Effector memory CD4-positive, alpha-beta T cell (primary cell): ENCODE results near the gene PKP1.

Source experiments
- DNase-seq, 3 donors: peaks; one replicate each; pipeline ENCODE4 v3.0.0-alpha.2; 2020
- H3K27ac ChIP-seq: 2 replicates; pipeline ENCODE4 v1.7.0; 2013; ENCODE audit warnings: mild to moderate bottlenecking, low read length, moderate library complexity; ENCODE audit not compliant: insufficient read depth, poor library complexity, severe bottlenecking
- H3K27me3 ChIP-seq: replicated peaks from 2 replicates; pipeline ENCODE4 v1.7.0; 2013; ENCODE audit warnings: mild to moderate bottlenecking, low read length; ENCODE audit not compliant: insufficient read depth, control insufficient read depth, poor library complexity, severe bottlenecking
- H3K36me3 ChIP-seq: 2 replicates; pipeline ENCODE4 v1.7.0; 2013; ENCODE audit warnings: mild to moderate bottlenecking, low read length, moderate library complexity; ENCODE audit not compliant: control insufficient read depth, insufficient read depth
- H3K4me1 ChIP-seq: 2 replicates; pipeline ENCODE4 v1.7.0; 2013; ENCODE audit warnings: low read length, mild to moderate bottlenecking; ENCODE audit not compliant: control insufficient read depth, insufficient read depth, poor library complexity, severe bottlenecking
- H3K4me3 ChIP-seq: 2 replicates; pipeline ENCODE4 v1.7.0; 2013; ENCODE audit warnings: low read length, low read depth, mild to moderate bottlenecking; ENCODE audit not compliant: insufficient read depth, poor library complexity, severe bottlenecking
- H3K9me3 ChIP-seq: 2 replicates; pipeline ENCODE4 v1.7.0; 2013; ENCODE audit warnings: mild to moderate bottlenecking, low read length, moderate library complexity; ENCODE audit not compliant: control insufficient read depth

The PKP1 gene

DNA sequence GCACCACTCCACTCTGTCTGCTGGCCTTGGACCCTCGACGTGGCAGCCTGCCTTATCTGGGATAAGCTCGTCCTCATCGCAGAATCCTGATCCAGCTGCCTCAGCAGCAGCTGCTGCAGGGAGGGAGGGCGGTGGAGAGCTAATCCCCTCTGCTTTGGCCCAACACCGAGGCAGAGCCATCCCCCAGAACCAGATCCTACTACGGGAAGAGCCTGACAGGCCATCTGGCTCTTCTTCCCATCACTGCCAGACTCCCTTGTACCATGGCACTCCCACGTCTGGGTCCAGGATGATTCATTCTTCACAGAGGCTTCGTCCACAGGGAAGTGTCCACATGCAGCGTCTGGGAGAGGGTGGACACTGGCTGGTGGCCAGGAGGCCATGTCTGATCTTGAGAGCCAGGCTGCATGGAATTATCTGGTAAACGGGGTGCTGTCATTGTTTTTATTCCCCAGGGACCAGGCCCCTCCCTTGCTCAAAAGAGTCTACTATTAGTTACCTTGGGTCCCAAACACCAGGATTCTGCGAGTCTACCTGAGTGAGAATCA, 14.6 kb upstream of the PKP1 start:
- H3K27me3 ChIP-seq = no peaks in the 10 kb centered on the region
- DNase-seq = no peak
- no peak overlapping the region for H3K27ac ChIP-seq
- no peaks in the 10 kb centered on the region for H3K4me1 ChIP-seq
- H3K4me3 ChIP-seq = no peak overlapping the region
- no peaks in the 10 kb centered on the region for H3K9me3 ChIP-seq
- no peaks in the 10 kb centered on the region for H3K36me3 ChIP-seq

DNA sequence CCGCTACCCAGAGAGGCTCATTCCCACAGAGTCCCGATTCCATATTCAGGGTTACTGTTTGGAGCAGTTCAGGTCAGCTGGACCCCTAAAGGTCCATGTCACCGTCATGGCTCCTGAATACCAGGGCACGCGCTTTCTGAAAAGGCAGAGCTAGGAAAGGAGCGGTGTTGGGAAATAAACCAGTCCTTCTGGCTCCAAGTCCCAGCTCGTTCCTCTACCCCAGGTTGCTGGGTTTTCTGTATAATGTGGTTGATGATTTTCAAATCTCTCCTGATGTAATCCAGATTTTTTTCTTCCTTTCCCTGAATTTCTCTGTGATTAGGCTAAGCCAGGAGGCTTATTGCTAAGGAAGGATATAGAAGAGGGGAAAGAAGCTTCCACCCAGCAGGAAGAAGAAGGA, 14.0 kb upstream of the PKP1 start:
- Histone ChIP-seq H3K9me3 (no peaks in the 10 kb centered on the region), H3K4me1 (no peaks in the 10 kb centered on the region), H3K36me3 (no peaks in the 10 kb centered on the region), H3K27ac (no peak overlapping the region), H3K27me3 (no peaks in the 10 kb centered on the region), H3K4me3 (no peak overlapping the region)
- DNase-seq = no peak

DNA sequence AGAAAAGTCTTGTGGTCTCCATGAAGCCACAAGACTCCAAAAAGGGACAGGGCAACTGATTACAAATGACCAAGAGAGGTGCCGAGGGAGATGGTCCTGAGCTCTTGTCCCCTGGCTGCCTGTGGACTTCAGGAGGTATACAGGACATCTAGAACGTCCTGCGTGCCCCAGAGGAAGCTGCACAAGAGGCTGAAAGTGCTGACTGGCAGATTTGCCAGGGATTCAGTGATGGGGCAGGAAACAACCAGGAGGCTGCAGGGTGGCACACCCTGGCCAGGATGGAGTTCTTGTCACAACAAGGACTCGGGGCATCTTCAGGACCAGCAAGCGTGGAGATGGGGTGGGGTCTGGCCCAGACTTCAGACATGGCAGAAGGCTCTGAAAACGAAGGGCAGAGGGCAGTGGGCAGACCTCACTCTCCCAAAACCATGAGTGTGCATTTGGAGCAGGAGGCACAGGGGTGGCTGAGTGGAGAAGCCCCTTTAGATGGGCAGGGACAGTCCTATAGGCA, 13.4 kb upstream of the PKP1 start:
- no peak overlapping the region for H3K27ac ChIP-seq
- no peak overlapping the region for H3K4me3 ChIP-seq
- no peaks in the 10 kb centered on the region for H3K4me1 ChIP-seq
- H3K27me3 ChIP-seq = no peaks in the 10 kb centered on the region
- H3K9me3 ChIP-seq = no peaks in the 10 kb centered on the region
- H3K36me3 ChIP-seq = no peaks in the 10 kb centered on the region
- DNase-seq = no peak

DNA sequence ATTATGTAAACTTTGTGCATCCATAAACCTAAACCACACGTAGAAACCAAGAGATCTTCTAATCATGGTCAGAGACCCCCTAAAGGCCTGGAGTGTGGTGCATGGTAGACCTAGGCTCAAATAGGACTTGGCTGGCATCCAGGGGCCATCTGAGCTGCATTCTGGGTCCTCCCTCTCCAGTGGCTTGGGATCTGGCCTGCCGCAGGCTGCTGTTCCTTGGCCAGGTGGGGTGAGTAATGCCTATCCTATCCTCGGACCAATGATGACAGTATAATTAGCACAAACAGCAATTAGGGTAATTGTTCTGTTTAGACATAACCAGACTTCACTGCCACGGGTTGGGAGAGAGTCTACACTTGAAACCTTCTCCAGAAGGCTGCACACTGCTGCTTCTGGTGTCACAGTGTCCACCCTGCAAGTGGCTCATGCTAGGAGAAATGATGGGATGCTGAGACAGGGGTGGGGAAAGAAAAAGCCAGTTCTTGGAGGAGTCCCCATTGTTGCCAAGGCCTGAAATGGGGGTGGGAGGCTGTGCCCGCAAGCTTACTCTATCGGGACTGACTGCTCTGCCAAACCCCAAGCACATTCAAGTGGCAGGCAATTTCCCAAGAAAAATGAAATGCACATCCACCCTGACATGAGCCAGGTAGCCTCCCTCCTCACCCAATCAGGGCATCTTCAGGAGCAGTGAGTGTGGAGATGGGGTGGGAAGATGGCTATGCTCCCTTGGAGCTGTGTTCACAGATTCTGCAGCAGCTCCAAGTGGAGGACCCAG, 12.5 kb upstream of the PKP1 start:
- no peak overlapping the region for H3K4me3 ChIP-seq
- DNase-seq = no peak
- no peaks in the 10 kb centered on the region for H3K4me1 ChIP-seq
- H3K27me3 ChIP-seq = no peaks in the 10 kb centered on the region
- H3K36me3 ChIP-seq = no peaks in the 10 kb centered on the region
- H3K27ac ChIP-seq = no peak overlapping the region
- H3K9me3 ChIP-seq = no peaks in the 10 kb centered on the region

DNA sequence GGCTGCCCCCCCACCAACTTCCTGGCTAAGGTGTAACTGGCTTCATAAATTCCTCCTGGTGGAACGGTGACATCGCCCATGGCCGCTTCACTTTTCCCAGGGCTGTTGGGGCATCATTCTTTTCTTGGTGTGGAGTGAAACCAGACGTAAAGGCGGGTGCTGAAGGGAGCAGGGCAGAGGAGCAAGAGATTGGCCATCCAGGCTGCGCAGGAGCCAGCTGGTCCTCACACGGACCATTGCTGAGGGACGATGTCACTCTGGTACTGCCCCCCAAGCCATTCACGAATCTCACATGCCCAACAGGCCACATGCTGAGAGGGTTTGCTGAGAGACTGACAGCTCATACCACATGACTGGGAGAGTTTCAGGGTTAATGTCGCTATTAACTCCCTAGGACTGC, 10.5 kb upstream of the PKP1 start:
- Histone ChIP-seq H3K4me1 (no peaks in the 10 kb centered on the region), H3K36me3 (no peaks in the 10 kb centered on the region), H3K9me3 (no peaks in the 10 kb centered on the region), H3K4me3 (no peak overlapping the region), H3K27me3 (no peaks in the 10 kb centered on the region), H3K27ac (no peak overlapping the region)
- DNase-seq = no peak

DNA sequence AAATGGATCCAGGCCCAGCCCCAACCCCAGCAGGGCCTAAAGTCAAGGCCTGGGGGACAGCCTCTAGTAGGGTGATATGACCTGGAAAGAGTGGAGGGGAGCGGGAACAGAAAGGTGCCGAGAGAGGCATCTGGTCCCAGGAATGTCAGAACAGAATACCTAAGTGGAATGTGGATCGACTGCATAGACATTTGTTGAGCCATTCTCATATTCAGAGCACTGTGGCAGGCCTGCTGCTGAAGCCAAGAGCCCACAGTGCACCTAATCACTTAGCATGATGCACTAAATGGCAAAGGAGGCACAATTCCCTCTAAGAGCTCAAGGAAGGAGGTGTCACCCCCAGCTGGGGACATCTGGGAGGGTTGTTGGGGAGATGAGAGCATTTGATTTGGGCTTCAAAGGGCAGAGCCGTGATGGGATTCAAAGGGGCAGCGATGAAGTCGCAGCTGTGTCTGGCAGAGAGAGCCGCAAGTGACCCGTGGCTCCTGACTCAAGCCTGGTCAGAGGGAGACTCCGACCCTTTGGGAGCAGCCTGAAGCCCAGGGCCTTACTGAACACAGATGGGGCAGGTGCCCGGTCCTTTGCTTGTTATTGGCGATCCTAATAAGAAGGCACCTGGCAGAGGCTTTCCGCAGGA, 8.6 kb upstream of the PKP1 start:
- no peak overlapping the region for H3K27ac ChIP-seq

DNA sequence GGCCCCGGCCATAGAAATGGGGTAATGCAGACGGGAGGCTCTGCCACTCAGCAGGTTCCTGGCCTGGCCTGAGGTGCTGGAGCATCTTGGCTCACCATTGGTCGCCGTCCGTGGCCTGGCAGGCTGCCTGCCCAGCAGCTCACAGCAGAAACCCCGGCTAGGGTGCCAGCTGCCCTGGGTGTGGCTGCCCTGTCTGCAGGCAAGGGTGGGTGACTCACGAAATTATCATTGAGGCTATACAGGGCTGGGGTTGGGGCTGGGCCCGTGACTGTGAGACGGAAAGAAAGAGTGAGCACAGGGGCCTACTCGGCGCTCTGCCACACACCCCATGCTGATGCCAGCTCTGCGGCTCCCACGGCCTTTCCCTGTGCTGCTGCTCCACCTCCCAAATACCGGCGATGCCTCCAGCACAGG, 8.0 kb upstream of the PKP1 start:
- Histone ChIP-seq H3K27me3 (no peaks in the 10 kb centered on the region), H3K4me1 (no peaks in the 10 kb centered on the region), H3K4me3 (no peak overlapping the region), H3K27ac (no peak overlapping the region), H3K9me3 (no peaks in the 10 kb centered on the region), H3K36me3 (no peaks in the 10 kb centered on the region)
- no peak for DNase-seq

More for the DNA sequence above, 8.6 kb upstream of the PKP1 start:
- DNase-seq = no peak
- Histone ChIP-seq H3K4me3 (no peak overlapping the region), H3K9me3 (no peaks in the 10 kb centered on the region), H3K36me3 (no peaks in the 10 kb centered on the region), H3K4me1 (no peaks in the 10 kb centered on the region), H3K27me3 (no peaks in the 10 kb centered on the region)

DNA sequence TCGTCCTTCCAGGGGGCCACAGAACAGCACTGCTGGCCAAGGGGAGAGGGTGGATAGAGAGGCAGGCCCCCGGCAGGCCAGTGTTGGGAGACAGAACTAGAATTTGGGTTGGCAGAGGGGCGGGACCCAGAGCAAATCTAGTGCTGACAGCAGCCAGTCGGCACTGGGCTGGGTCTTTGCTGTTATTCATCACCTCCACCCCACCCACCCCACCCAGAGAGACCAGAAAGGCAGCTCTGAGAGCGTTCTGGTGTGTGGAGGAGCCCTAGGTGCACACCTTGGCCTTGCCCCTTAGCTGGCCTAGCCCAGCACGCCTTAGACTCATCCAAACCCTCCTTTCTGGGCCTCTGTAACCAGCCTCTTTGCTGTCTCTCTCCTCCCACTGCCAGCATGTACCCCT, 6.4 kb upstream of the PKP1 start:
- H3K9me3 ChIP-seq = no peaks in the 10 kb centered on the region
- H3K36me3 ChIP-seq = no peaks in the 10 kb centered on the region
- no peak overlapping the region for H3K4me3 ChIP-seq
- no peak overlapping the region for H3K27ac ChIP-seq
- no peak for DNase-seq
- H3K4me1 ChIP-seq = no peaks in the 10 kb centered on the region
- peaks cover 3% of the 10 kb centered on the region for H3K27me3 ChIP-seq

DNA sequence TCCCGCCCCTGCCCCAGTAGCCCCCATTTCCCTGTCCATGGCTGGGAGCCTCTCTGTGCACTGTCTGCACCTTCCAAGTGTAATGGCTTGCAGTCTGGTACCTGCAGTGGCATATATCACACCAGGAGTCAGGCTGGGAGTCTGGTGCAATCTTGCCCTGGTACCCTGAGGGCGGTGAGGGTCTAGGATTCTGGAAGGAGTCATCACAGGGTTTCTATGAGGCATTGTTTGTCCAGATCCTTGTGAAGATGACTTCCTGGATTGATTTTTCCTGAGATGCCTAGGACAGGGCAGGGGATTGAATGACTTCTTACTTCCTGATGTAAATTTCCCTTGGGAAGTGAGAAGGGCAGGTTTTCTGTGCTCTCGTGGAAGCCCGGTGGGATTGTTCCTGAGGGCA, 5.9 kb upstream of the PKP1 start:
- DNase-seq = no peak
- peaks cover 3% of the 10 kb centered on the region for H3K27me3 ChIP-seq
- H3K4me3 ChIP-seq = no peak overlapping the region
- no peaks in the 10 kb centered on the region for H3K36me3 ChIP-seq
- no peaks in the 10 kb centered on the region for H3K9me3 ChIP-seq
- no peak overlapping the region for H3K27ac ChIP-seq
- H3K4me1 ChIP-seq = no peaks in the 10 kb centered on the region

DNA sequence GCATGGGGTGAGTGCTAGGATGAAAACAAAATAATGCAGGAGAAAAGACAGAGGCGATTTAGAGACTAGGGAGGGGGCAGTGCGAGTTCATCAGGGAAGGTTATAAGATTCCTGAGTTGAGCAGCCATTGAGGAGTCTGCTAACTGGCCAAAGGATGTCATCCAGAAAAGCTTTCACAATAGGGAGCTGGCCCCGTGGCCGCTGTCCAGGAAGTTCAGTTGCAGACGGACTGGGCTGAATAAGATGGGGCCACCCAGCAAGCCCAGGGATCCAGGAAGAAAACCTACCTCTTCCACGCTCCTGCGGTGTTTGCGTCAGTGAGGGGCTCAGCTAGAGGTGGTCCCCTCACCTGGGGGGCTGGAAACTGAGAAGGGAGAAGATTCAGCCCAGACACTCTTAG, 4.0 kb upstream of the PKP1 start:
- Histone ChIP-seq H3K27me3 (peaks cover 14% of the 10 kb centered on the region), H3K27ac (no peak overlapping the region), H3K4me1 (no peaks in the 10 kb centered on the region), H3K36me3 (no peaks in the 10 kb centered on the region), H3K9me3 (no peaks in the 10 kb centered on the region), H3K4me3 (no peak overlapping the region)
- DNase-seq = no peak
